AG04450 (cell line): ENCODE measurements around the gene SMARCA2. TPM values are rescaled to one million over a fixed set of nuclear protein-coding genes. Genes with fewer than 3 reads are reported as not detected.

Experiments
- CTCF ChIA-PET: fragments of 300-600, 350-600 bp; formaldehyde crosslinking; extraction: SDS; loops from one replicate; lab custom pipeline; 2022; ENCODE audit warnings: antibody characterized with exemption, inconsistent platforms; lab: Charles Lee
- POLR2A ChIA-PET: fragments of 350-600 bp; formaldehyde crosslinking; extraction: SDS; loops from one replicate; lab custom pipeline; 2021; ENCODE audit warnings: antibody characterized with exemption, inconsistent platforms; lab: Yijun Ruan, JAX
- DNase-seq: peaks from one replicate; pipeline ENCODE4 v3.0.0-alpha.2; 2011; ENCODE audit warnings: low read depth, low spot score
- H3K27ac ChIP-seq: one replicate; pipeline ENCODE4 v1.5.1; 2012; ENCODE audit warnings: low read depth, low read length, control low read depth
- H3K27me3 ChIP-seq: one replicate; pipeline ENCODE4 v1.6.0; 2012; ENCODE audit warnings: low read length; ENCODE audit not compliant: control insufficient read depth, insufficient read depth
- H3K4me3 ChIP-seq: 2 replicates; pipeline ENCODE4 v1.5.1; 2011; ENCODE audit warnings: mild to moderate bottlenecking, low read depth, low read length, control low read depth
- H3K9me3 ChIP-seq: 2 replicates; pipeline ENCODE4 v1.5.1; 2012; ENCODE audit warnings: low read length; ENCODE audit not compliant: control insufficient read depth, insufficient read depth
- polyA plus RNA-seq: library from polyadenylated mRNA; depleted of rRNA; stranded (reverse); fragments of >200 nt; gene quantifications from 2 replicates; pipeline ENCODE4 v1.2.3, GENCODE V29; 2011
- TF ChIP-seq, protein P1 (sequence below): IDR thresholded peaks from 2 replicates; pipeline ENCODE4 v1.5.1; 2011; ENCODE audit warnings: low read depth, low read length, control low read depth, inconsistent platforms

SMARCA2 gene
- polyA plus RNA-seq, 1 experiment: 51.2 TPM

DNA sequence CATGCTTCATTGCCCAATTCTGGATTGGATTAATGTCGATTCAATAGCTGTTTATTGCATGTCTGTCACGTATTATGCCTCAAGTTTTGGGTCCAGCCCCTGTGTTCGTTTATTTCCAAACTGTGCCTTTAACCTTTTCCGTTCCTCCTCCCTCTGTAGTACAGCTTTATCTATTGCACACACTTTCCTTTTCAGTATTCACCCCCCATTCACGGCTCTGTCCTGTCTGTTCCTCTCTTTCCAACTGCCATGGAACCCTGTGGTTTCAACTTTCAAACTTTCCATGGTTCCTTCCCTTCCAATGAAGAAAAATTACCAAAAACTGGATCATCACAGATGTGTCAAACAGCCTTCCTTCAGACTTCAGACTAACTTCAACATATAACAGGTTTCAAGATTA is 17.1 kb downstream of the SMARCA2 start:
- no peak overlapping the region for H3K4me3 ChIP-seq
- ChIA-PET CTCF (interaction anchor here (1.4 kb wide), 1 partner anchor 14 kb away, joined by 3 read pairs; no protein-coding TSS in a partner anchor), POLR2A (no interaction called here)
- TF ChIP-seq, protein P1, sequence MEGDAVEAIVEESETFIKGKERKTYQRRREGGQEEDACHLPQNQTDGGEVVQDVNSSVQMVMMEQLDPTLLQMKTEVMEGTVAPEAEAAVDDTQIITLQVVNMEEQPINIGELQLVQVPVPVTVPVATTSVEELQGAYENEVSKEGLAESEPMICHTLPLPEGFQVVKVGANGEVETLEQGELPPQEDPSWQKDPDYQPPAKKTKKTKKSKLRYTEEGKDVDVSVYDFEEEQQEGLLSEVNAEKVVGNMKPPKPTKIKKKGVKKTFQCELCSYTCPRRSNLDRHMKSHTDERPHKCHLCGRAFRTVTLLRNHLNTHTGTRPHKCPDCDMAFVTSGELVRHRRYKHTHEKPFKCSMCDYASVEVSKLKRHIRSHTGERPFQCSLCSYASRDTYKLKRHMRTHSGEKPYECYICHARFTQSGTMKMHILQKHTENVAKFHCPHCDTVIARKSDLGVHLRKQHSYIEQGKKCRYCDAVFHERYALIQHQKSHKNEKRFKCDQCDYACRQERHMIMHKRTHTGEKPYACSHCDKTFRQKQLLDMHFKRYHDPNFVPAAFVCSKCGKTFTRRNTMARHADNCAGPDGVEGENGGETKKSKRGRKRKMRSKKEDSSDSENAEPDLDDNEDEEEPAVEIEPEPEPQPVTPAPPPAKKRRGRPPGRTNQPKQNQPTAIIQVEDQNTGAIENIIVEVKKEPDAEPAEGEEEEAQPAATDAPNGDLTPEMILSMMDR: no peak
- H3K27ac ChIP-seq: no peak overlapping the region
- H3K27me3 ChIP-seq: no peaks in the 10 kb centered on the region
- H3K9me3 ChIP-seq: no peaks in the 10 kb centered on the region
- no peak for DNase-seq

DNA sequence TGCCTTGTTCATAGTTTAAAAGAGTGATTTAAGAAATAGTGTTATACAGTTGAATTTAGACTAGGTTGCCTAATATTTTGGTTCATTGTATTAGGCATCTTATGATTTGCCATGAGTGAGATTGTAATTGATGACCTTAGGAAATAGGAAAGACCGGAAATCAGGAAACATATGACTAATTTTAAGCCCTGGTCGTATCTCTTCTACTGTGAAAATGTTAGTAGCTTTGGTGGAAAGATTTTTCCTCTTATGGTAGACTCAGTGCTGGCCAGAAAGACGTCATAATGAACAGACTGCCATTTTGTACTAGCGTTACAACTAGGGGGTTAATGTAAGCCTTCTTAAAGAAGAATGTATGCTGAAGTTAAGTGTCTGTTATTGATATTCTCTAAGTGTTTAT is 21.7 kb downstream of the SMARCA2 start:
- ChIA-PET CTCF (no interaction called here), POLR2A (no interaction called here)
- Histone ChIP-seq H3K4me3 (no peak overlapping the region), H3K27ac (no peak overlapping the region), H3K27me3 (no peaks in the 10 kb centered on the region), H3K9me3 (no peaks in the 10 kb centered on the region)
- no peak for DNase-seq
- TF ChIP-seq, protein P1: no peak

DNA sequence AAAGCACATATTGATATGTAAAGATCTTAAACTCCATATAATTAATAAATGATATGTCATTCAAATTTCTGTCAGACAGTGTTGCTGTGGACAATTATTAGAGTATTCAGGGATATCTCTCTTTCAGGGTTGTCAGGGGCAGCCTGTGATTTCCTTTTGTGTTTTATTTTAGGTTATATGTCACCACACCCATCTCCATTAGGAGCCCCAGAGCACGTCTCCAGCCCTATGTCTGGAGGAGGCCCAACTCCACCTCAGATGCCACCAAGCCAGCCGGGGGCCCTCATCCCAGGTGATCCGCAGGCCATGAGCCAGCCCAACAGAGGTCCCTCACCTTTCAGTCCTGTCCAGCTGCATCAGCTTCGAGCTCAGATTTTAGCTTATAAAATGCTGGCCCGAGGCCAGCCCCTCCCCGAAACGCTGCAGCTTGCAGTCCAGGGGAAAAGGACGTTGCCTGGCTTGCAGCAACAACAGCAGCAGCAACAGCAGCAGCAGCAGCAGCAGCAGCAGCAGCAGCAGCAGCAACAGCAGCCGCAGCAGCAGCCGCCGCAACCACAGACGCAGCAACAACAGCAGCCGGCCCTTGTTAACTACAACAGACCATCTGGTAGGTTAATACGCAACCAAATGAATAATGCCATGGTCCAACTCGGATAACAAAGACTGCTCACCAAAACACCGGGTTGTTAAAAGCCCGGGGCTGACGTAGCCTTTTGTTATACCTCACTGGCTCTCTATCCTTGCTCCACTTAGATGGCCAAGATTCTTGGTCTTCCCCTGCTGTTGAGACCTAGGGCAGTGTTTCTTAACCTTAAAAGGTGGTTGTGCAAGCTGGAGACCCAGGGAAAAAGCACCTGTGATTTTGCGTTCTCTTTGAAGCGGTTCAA is 24.4 kb downstream of the SMARCA2 start:
- CTCF ChIA-PET: no interaction called here
- TF ChIP-seq, protein P1: no peak

DNA sequence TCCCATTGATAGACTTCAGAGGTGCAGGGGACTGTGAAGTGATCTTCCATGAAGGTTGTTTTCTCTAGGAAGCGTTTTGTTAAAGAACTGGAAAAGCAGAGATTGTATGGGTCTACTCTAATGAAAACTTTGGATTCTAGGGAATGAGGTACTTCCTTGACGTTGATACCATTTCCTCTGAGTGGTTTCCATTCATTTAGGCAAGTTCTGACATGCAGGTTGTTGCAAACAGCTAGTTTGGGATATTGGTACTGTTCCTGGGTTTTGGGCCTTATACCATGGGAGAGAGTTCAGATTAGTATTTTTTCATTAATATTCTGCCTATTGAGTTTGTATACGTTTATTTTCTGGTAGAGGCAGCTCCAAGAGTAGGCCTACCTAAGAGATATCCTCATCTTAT is 25.7 kb downstream of the SMARCA2 start:
- ChIA-PET CTCF (no interaction called here), POLR2A (no interaction called here)
- TF ChIP-seq, protein P1: no peak
- H3K27me3 ChIP-seq: no peaks in the 10 kb centered on the region
- H3K9me3 ChIP-seq: no peaks in the 10 kb centered on the region
- H3K4me3 ChIP-seq: no peak overlapping the region
- no peak for DNase-seq
- H3K27ac ChIP-seq: no peak overlapping the region

More for the DNA sequence above, 24.4 kb downstream of the SMARCA2 start:
- Histone ChIP-seq H3K4me3 (no peak overlapping the region), H3K9me3 (no peaks in the 10 kb centered on the region), H3K27me3 (no peaks in the 10 kb centered on the region), H3K27ac (no peak overlapping the region)
- POLR2A ChIA-PET: no interaction called here
- DNase-seq: no peak

DNA sequence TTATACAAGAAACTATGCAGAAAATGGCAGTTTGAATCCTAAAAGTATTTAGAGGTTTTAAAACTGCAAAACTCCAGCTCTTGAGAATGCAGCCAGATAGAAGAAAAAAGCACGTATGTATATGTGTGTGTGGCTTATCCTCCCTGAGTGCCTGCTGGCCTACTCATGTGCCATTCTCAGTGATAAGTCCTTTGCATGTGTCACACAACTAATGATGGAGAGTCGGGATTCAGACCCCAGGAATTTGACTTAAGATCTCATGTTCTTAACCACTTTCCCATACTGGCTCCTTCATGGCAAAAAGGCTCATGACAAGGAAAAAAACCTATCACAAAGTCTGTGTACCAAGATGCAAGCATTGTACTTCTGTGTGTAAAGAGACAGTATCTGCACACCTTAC is 26.6 kb downstream of the SMARCA2 start:
- no peak overlapping the region for H3K4me3 ChIP-seq
- no peaks in the 10 kb centered on the region for H3K27me3 ChIP-seq
- ChIA-PET CTCF (no interaction called here), POLR2A (no interaction called here)
- no peak for DNase-seq
- TF ChIP-seq, protein P1: no peak
- no peak overlapping the region for H3K27ac ChIP-seq
- H3K9me3 ChIP-seq: no peaks in the 10 kb centered on the region
